Calu3 (cell line): ENCODE data around the gene MPZL3. TPM values are rescaled to one million over a fixed set of nuclear protein-coding genes. Genes with fewer than 3 reads are reported as not detected.

Experiments used
- BruUV-seq: library from RNA; stranded (reverse); fragments of 400-500 nt; replicated peaks from 2 replicates; lab custom pipeline; 2021; lab: Mats Ljungman, UMichigan
- CTCF ChIA-PET: fragments of 300-600 bp; sonication (Branson Sonifier 250); formaldehyde crosslinking; loops from one replicate; lab custom pipeline; 2022; ENCODE audit warnings: antibody characterized with exemption; lab: Charles Lee
- DNase-seq: peaks from one replicate; pipeline ENCODE4 v3.0.0; 2022
- H3K27ac Mint-ChIP-seq: one replicate; pipeline ENCODE4 v1.8.0; 2022; ENCODE audit warnings: mixed read lengths; ENCODE audit not compliant: unreplicated experiment
- H3K27me3 Mint-ChIP-seq: one replicate; pipeline ENCODE4 v1.8.0; 2022; ENCODE audit warnings: mixed read lengths; ENCODE audit not compliant: unreplicated experiment
- H3K36me3 Mint-ChIP-seq: one replicate; pipeline ENCODE4 v1.8.0; 2022; ENCODE audit warnings: mild to moderate bottlenecking, moderate library complexity, mixed read lengths; ENCODE audit not compliant: insufficient read depth, unreplicated experiment
- H3K4me1 Mint-ChIP-seq: one replicate; pipeline ENCODE4 v1.8.0; 2022; ENCODE audit warnings: mild to moderate bottlenecking, low read depth, mixed read lengths; ENCODE audit not compliant: unreplicated experiment
- H3K4me3 Mint-ChIP-seq: one replicate; pipeline ENCODE4 v1.8.0; 2022; ENCODE audit warnings: mild to moderate bottlenecking, low read depth, moderate library complexity, mixed read lengths; ENCODE audit not compliant: unreplicated experiment
- H3K9me3 Mint-ChIP-seq: one replicate; pipeline ENCODE4 v1.8.0; 2022; ENCODE audit warnings: low read depth, mixed read lengths; ENCODE audit not compliant: unreplicated experiment
- intact Hi-C: fragments of 100-400 bp; cut with micrococcal nuclease; formaldehyde crosslinking; loops from one replicate; pipeline ENCODE4 v1.10.0; 2022; ENCODE audit not compliant: unreplicated experiment
- total RNA-seq: library from RNA; stranded (reverse); gene quantifications from 2 replicates; pipeline ENCODE4 v1.2.3, GENCODE V29; 2022
- TF ChIP-seq, protein P1 (sequence below): fragments of 200-600 bp; IDR thresholded peaks from one replicate; pipeline ENCODE4 v1.8.0; 2022; ENCODE audit warnings: antibody characterized with exemption; ENCODE audit not compliant: unreplicated experiment

MPZL3 gene
- total RNA-seq, 1 experiment from 2014 or later = 5.9 TPM

DNA sequence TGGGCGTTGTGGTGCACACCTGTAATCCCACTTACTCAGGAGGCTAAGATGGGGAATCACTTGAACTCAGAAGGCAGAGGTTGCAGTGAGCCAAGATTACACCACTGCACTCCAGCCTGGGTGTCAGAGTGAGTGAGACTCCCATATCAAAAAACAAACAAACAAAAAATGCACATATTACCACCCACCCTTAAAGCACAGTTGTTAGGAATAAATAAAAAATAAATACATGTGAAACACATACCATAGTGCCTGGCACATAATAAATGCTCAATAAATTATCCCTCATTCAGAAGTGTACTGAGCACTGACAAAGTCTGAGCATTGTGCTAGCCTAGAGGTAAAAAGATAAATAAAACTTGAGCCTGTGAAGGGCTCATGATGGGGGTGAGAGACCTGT is 18.3 kb downstream of the MPZL3 start:
- Mint-ChIP-seq H3K9me3 (no peaks in the 10 kb centered on the region), H3K27me3 (no peaks in the 10 kb centered on the region), H3K27ac (no peak overlapping the region), H3K4me3 (no peak overlapping the region), H3K4me1 (no peaks in the 10 kb centered on the region), H3K36me3 (no peaks in the 10 kb centered on the region)
- BruUV-seq = no TSS peak
- CTCF ChIA-PET = no interaction called here
- intact Hi-C loops = no loop called here
- TF ChIP-seq, protein P1, sequence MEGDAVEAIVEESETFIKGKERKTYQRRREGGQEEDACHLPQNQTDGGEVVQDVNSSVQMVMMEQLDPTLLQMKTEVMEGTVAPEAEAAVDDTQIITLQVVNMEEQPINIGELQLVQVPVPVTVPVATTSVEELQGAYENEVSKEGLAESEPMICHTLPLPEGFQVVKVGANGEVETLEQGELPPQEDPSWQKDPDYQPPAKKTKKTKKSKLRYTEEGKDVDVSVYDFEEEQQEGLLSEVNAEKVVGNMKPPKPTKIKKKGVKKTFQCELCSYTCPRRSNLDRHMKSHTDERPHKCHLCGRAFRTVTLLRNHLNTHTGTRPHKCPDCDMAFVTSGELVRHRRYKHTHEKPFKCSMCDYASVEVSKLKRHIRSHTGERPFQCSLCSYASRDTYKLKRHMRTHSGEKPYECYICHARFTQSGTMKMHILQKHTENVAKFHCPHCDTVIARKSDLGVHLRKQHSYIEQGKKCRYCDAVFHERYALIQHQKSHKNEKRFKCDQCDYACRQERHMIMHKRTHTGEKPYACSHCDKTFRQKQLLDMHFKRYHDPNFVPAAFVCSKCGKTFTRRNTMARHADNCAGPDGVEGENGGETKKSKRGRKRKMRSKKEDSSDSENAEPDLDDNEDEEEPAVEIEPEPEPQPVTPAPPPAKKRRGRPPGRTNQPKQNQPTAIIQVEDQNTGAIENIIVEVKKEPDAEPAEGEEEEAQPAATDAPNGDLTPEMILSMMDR = no peak
- no peak for DNase-seq

DNA sequence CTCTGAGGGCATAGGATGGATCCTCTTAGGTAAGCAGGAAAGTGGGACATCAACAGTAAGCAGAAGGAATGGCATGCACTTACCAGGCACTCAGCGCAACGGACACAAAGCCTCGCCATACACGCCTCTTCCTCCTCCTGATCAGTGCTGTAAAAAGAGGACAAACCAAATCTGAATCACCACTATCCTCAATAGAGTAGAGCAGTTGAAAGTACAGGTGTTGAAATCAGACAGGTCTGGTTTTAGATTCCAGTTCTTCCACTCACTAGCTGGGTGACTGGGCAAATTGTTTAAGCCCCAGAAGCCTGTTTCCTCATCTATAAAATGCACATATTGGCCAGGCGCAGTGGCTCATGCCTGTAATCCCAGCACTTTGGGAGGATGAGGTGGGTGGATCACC is 18.8 kb downstream of the MPZL3 start:
- intact Hi-C loops = no loop called here
- no peak for DNase-seq
- no peak overlapping the region for H3K27ac Mint-ChIP-seq
- no peaks in the 10 kb centered on the region for H3K36me3 Mint-ChIP-seq
- CTCF ChIA-PET = no interaction called here
- BruUV-seq = no TSS peak
- TF ChIP-seq, protein P1 = no peak
- no peaks in the 10 kb centered on the region for H3K9me3 Mint-ChIP-seq
- no peak overlapping the region for H3K4me3 Mint-ChIP-seq
- no peaks in the 10 kb centered on the region for H3K27me3 Mint-ChIP-seq
- H3K4me1 Mint-ChIP-seq = no peaks in the 10 kb centered on the region

DNA sequence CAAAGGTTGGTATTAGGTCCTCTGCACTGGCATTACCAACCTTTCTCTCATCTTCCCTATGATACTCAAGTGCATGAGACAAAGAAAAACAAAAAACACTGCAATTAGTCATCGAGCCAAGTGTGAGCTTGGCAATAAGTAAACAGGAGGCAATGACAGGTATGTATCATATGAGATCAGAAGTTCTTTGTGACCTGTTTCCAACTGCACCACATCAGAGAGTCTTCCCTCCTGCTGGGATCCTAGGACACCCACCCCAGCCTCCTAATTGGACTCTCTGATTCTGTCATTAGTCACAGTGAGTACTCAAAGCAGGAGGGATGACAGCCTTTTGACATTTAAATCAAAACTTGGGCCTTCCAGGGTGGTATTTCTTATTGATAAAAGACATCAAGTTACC is 19.5 kb downstream of the MPZL3 start:
- CTCF ChIA-PET = no interaction called here
- intact Hi-C loops = no loop called here
- Mint-ChIP-seq H3K36me3 (no peaks in the 10 kb centered on the region), H3K4me1 (no peaks in the 10 kb centered on the region), H3K4me3 (no peak overlapping the region), H3K27me3 (no peaks in the 10 kb centered on the region), H3K9me3 (no peaks in the 10 kb centered on the region), H3K27ac (no peak overlapping the region)
- no TSS peak for BruUV-seq
- TF ChIP-seq, protein P1 = no peak
- no peak for DNase-seq

DNA sequence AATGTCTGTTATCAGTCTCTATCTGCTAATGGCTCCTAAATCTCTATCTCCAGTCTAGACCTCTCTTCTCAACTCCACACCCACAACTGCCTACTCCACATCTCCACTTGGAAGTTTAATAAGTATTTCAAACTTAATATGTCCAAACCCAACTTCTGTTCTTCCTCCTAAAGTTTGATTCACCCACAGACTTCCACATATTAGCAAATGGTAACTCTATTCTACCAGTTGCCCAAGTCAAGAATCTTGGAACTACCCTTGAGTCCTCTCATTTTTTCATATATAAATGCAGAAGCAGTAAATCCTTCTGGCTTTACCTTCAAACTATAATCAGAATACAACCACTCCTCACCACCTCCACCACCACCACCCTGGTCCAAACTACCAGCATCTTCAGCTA is 20.7 kb downstream of the MPZL3 start:
- CTCF ChIA-PET = no interaction called here
- no TSS peak for BruUV-seq
- no peak overlapping the region for H3K27ac Mint-ChIP-seq
- intact Hi-C loops = no loop called here
- H3K27me3 Mint-ChIP-seq = no peaks in the 10 kb centered on the region
- no peaks in the 10 kb centered on the region for H3K9me3 Mint-ChIP-seq
- H3K4me3 Mint-ChIP-seq = no peak overlapping the region
- no peaks in the 10 kb centered on the region for H3K4me1 Mint-ChIP-seq
- TF ChIP-seq, protein P1 = no peak
- DNase-seq = no peak
- no peaks in the 10 kb centered on the region for H3K36me3 Mint-ChIP-seq
